Measurements from ENCODE around the gene DLK1. TPM values are rescaled to one million over a fixed set of nuclear protein-coding genes. Genes with fewer than 3 reads are reported as not detected.

Gene DLK1
- polyA plus RNA-seq, 4 donors: 6.5 to 32.2 (median 15.7) TPM

- no peak for DNase-seq (ENCODE audit: low read depth in 4 of 4, low spot score in 3 of 4)
Observed at GRCh38 chr14:100786576-100787219, 60.0 kb downstream of the DLK1 start.

- no peak for DNase-seq (ENCODE audit: low read depth in 4 of 4, low spot score in 3 of 4)
Observed at GRCh38 chr14:100787659-100788058, 61.0 kb downstream of the DLK1 start.

Other genes starting within 250 kb of the DLK1 start
- 1 to 10 TPM; 1.2 to 3.6 (median 1.8) TPM for gene BEGAIN, start 139.5 kb upstream of the DLK1 start, polyA plus RNA-seq (ENCODE audit: insufficient read length in 4 of 4)
- 100 to 1,000 TPM in 3 of 4 donors, 10 to 100 TPM in 1; 90.4 to 218 (median 152) TPM for gene MEG3, start 99.2 kb downstream of the DLK1 start, polyA plus RNA-seq (ENCODE audit: insufficient read length in 4 of 4)
- under 1 TPM; 0.04 to 0.12 (median 0.07) TPM for gene RTL1, start 176.8 kb downstream of the DLK1 start, polyA plus RNA-seq (ENCODE audit: insufficient read length in 4 of 4)

All from left renal pelvis (tissue), 4 donors.